PC-3 (cell line): ENCODE measurements around the gene TMPRSS2. TPM values are rescaled to one million over a fixed set of nuclear protein-coding genes. Genes with fewer than 3 reads are reported as not detected.

Experiments used
- ATAC-seq: fragments of 200-7000 bp; cut with Tn5 transposase; 2 replicates; pipeline ENCODE4 v1.9.1; 2020; ENCODE audit warnings: mild to moderate bottlenecking, moderate library complexity
- BruUV-seq: library from RNA; stranded (reverse); fragments of 400-500 nt; replicated peaks from 2 replicates; lab custom pipeline; 2021; lab: Mats Ljungman, UMichigan
- CTCF ChIA-PET: fragments of 300-600 bp; sonication (Branson Sonifier 250); formaldehyde crosslinking; loops from one replicate; lab custom pipeline; 2022; ENCODE audit warnings: antibody characterized with exemption; lab: Charles Lee
- POLR2A ChIA-PET: fragments of 300-600 bp; sonication (Branson Sonifier 250); formaldehyde crosslinking; loops from one replicate; lab custom pipeline; 2022; ENCODE audit warnings: antibody characterized with exemption; ENCODE audit not compliant: unreplicated experiment; lab: Charles Lee
- DNase-seq: peaks from one replicate; pipeline ENCODE4 v3.0.0-alpha.2; 2015
- H2AFZ ChIP-seq: fragments of 300-600 bp; sonication (generic); 2 replicates; pipeline ENCODE4 v1.6.0; 2016; ENCODE audit warnings: antibody characterized with exemption, low read length
- H3F3A ChIP-seq: fragments of 300-600 bp; sonication (generic); one replicate; pipeline ENCODE4 v1.6.0; 2017; ENCODE audit warnings: antibody characterized with exemption, low read length, control low read depth, mild to moderate bottlenecking; ENCODE audit not compliant: unreplicated experiment
- H3K27ac ChIP-seq: fragments of 300-600 bp; sonication (generic); 2 replicates; pipeline ENCODE4 v1.5.1; 2016; ENCODE audit warnings: mild to moderate bottlenecking, low read length
- H3K27me3 ChIP-seq: fragments of 300-600 bp; sonication (generic); 2 replicates; pipeline ENCODE4 v1.6.1; 2016; ENCODE audit warnings: low read length, mixed read lengths
- H3K36me3 ChIP-seq: fragments of 300-600 bp; sonication (generic); 2 replicates; pipeline ENCODE4 v1.6.1; 2016; ENCODE audit warnings: low read depth, mixed run types, low read length, mixed read lengths
- H3K4me1 ChIP-seq: fragments of 300-600 bp; sonication (generic); 2 replicates; pipeline ENCODE4 v1.5.1; 2016; ENCODE audit warnings: low read length; ENCODE audit not compliant: insufficient read depth
- H3K4me2 ChIP-seq: fragments of 300-600 bp; sonication (generic); 2 replicates; pipeline ENCODE4 v1.6.0; 2016; ENCODE audit warnings: low read length
- H3K4me3 ChIP-seq: fragments of 300-600 bp; sonication (generic); 2 replicates; pipeline ENCODE4 v1.5.1; 2016; ENCODE audit warnings: mild to moderate bottlenecking, low read length, mixed read lengths
- H3K79me2 ChIP-seq: fragments of 300-600 bp; sonication (generic); 2 replicates; pipeline ENCODE4 v1.6.1; 2017; ENCODE audit warnings: low read length, mixed read lengths
- H3K9ac ChIP-seq: fragments of 300-600 bp; sonication (generic); 2 replicates; pipeline ENCODE4 v1.6.0; 2016; ENCODE audit warnings: mild to moderate bottlenecking, low read length
- H3K9me2 ChIP-seq: fragments of 300-600 bp; sonication (generic); replicated peaks from 2 replicates; pipeline ENCODE4 v1.6.1; 2016; ENCODE audit warnings: mixed run types, low read length, mixed read lengths
- H3K9me3 ChIP-seq: fragments of 300-600 bp; sonication (generic); 2 replicates; pipeline ENCODE4 v1.6.1; 2016; ENCODE audit warnings: low read length, mixed read lengths
- H4K20me1 ChIP-seq: fragments of 300-600 bp; sonication (generic); 2 replicates; pipeline ENCODE4 v1.6.1; 2016; ENCODE audit warnings: low read length, mixed read lengths
- CTCF ChIP-seq: fragments of 300-600 bp; sonication (generic); conservative IDR thresholded peaks from 2 replicates; pipeline ENCODE4 v1.5.1; 2017; ENCODE audit warnings: antibody characterized with exemption, low read depth, mild to moderate bottlenecking, low read length
- EZH2 ChIP-seq: fragments of 300-600 bp; sonication (generic); IDR thresholded peaks from one replicate; pipeline ENCODE4 v1.6.1; 2017; ENCODE audit warnings: antibody characterized with exemption, mild to moderate bottlenecking, low read length; ENCODE audit not compliant: unreplicated experiment
- EZH2phosphoT487 ChIP-seq: fragments of 300-600 bp; sonication (generic); IDR thresholded peaks from 2 replicates; pipeline ENCODE4 v1.6.1; 2018; ENCODE audit warnings: mild to moderate bottlenecking, antibody characterized with exemption, low read length, borderline replicate concordance
- intact Hi-C: fragments of 100-400 bp; cut with micrococcal nuclease; formaldehyde crosslinking; loops from 2 replicates; pipeline ENCODE4 v1.9.0; 2023
- total RNA-seq: library from RNA; depleted of rRNA; stranded (reverse); fragments of >200 nt; gene quantifications from 2 replicates; pipeline ENCODE4 v1.2.3, GENCODE V29; 2014

TMPRSS2 gene
- total RNA-seq, 1 experiment from 2014 or later: 15.8 TPM

GRCh38 chr21:41491412-41491811 is 16.5 kb downstream of the TMPRSS2 start:
- no peak overlapping the region for H3K4me2 ChIP-seq
- no peaks in the 10 kb centered on the region for H3K27me3 ChIP-seq
- TF ChIP-seq CTCF: no peak
- no peak for TF ChIP-seq EZH2
- no peak for TF ChIP-seq EZH2phosphoT487
- no peak overlapping the region for H3K9ac ChIP-seq
- ChIA-PET POLR2A (no interaction called here), CTCF (no interaction called here)
- H3K9me2 ChIP-seq: no peaks in the 10 kb centered on the region
- no peaks in the 10 kb centered on the region for H4K20me1 ChIP-seq
- DNase-seq: no peak
- no peak overlapping the region for H2AFZ ChIP-seq
- H3K4me1 ChIP-seq: no peaks in the 10 kb centered on the region
- no peak for ATAC-seq
- no peaks in the 10 kb centered on the region for H3K79me2 ChIP-seq
- H3K4me3 ChIP-seq: no peak overlapping the region
- no peaks in the 10 kb centered on the region for H3F3A ChIP-seq
- H3K9me3 ChIP-seq: no peaks in the 10 kb centered on the region
- H3K36me3 ChIP-seq: no peaks in the 10 kb centered on the region; the same call in 1 of the 2 replicates
- no peak overlapping the region for H3K27ac ChIP-seq
- BruUV-seq: no TSS peak
- intact Hi-C loops: no loop called here

- H3K9me2 ChIP-seq: no peaks in the 10 kb centered on the region
- no peak overlapping the region for H3K27ac ChIP-seq
- H4K20me1 ChIP-seq: no peaks in the 10 kb centered on the region
- no peak overlapping the region for H3K4me2 ChIP-seq
- no peaks in the 10 kb centered on the region for H3K79me2 ChIP-seq
- no peak overlapping the region for H3K9ac ChIP-seq
- no peaks in the 10 kb centered on the region for H3K4me1 ChIP-seq
- no peaks in the 10 kb centered on the region for H3K27me3 ChIP-seq
- ATAC-seq: no peak
- no peak overlapping the region for H3K4me3 ChIP-seq
- no peak overlapping the region for H2AFZ ChIP-seq
- no peak for DNase-seq
- TF ChIP-seq EZH2 (no peak), EZH2phosphoT487 (no peak), CTCF (no peak)
- no peaks in the 10 kb centered on the region; the same call in 1 of the 2 replicates for H3K36me3 ChIP-seq
- intact Hi-C loops: no loop called here
- no peaks in the 10 kb centered on the region for H3K9me3 ChIP-seq
- CTCF ChIA-PET: no interaction called here
- H3F3A ChIP-seq: no peaks in the 10 kb centered on the region
- no TSS peak for BruUV-seq
- POLR2A ChIA-PET: no interaction called here
Measured at GRCh38 chr21:41490330-41490729, 17.6 kb downstream of the TMPRSS2 start.

GRCh38 chr21:41489329-41489728 is 18.6 kb downstream of the TMPRSS2 start:
- Histone ChIP-seq H3K4me1 (no peaks in the 10 kb centered on the region), H3K79me2 (no peaks in the 10 kb centered on the region), H3K4me2 (no peak overlapping the region), H3K9me2 (no peaks in the 10 kb centered on the region), H3K4me3 (no peak overlapping the region), H3K9me3 (no peaks in the 10 kb centered on the region), H3F3A (no peaks in the 10 kb centered on the region), H3K27ac (no peak overlapping the region), H2AFZ (no peak overlapping the region), H4K20me1 (no peaks in the 10 kb centered on the region), H3K27me3 (no peaks in the 10 kb centered on the region), H3K36me3 (no peaks in the 10 kb centered on the region; the same call in 1 of the 2 replicates), H3K9ac (no peak overlapping the region)
- ATAC-seq: no peak
- no TSS peak for BruUV-seq
- POLR2A ChIA-PET: no interaction called here
- TF ChIP-seq EZH2phosphoT487 (no peak), EZH2 (no peak)
- intact Hi-C loops: no loop called here
- DNase-seq: no peak
- CTCF ChIA-PET: no interaction called here
